HG03354 (cell line): ENCODE results near the gene PGS1.

Source experiments
- ATAC-seq: cut with Tn5 transposase; IDR thresholded peaks from one replicate; pipeline ENCODE4 v1.9.1; 2021; ENCODE audit warnings: mild to moderate bottlenecking; ENCODE audit not compliant: unreplicated experiment, poor library complexity, severe bottlenecking

The PGS1 gene

DNA sequence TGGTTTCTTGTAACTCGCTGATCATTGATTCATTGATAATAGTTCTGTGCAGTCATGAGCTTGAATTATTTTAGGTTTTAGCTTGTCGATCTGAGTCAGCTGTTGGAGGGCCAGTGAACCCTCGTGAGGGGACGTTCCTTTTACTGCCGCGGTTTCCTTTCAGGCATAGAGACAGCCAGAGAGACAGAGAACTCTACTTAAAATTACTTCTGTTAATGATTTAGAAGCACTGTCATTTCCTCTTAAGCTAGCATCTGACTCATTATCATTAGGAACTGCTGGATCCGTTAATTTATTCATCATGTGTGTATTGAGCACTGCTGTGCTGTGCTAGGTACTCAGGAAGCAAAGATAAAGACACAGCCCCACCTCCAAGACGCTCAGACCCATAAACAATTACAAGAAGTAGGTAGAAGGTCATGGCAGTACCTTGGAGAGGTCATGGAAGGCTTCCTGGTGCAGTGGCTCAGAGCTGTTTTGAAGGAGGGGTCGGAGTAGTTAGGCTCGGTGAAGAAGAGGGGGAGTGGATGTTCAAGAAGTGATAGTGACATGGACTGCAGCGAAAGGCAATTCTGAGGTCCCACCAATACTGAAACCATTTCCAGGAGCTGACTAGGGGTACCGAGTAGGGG is 3.3 kb downstream of the PGS1 start:
- peak; percentile 32 for ATAC-seq

DNA sequence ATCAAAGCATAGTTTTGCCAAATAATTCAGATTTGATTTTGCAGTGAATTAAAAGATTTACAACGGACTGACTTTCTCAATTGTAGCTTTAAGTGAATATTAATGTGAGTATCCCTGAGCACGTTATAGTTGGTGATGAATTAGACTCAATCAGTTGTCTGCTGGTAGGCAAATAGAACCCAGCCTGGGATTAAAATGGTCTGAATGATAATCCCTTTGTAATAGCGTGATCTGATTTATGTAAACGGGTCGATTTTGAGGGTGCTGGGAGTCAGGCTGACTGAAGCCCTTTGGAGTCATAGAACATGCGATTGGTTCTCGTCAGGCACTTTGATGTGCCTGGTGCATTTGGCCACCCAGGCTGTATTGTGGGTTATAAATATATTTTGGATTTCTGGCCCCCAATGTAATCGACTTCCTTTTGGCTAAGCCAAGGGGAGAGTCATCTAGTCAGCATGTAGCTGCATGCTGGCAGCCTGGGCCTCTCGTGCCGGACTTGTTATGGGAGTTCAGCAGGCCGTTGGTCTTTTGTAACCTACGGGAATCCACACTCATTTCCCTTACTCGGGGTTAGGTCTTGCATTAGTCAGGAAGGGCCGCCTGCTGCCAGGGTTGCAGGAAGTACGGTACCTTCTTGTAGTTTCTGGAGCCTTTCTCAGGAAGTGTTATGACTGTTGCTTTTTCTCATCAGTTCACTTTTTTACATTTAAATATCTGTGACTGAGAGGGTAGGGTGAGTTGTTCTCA is 5.4 kb downstream of the PGS1 start:
- ATAC-seq: no peak

DNA sequence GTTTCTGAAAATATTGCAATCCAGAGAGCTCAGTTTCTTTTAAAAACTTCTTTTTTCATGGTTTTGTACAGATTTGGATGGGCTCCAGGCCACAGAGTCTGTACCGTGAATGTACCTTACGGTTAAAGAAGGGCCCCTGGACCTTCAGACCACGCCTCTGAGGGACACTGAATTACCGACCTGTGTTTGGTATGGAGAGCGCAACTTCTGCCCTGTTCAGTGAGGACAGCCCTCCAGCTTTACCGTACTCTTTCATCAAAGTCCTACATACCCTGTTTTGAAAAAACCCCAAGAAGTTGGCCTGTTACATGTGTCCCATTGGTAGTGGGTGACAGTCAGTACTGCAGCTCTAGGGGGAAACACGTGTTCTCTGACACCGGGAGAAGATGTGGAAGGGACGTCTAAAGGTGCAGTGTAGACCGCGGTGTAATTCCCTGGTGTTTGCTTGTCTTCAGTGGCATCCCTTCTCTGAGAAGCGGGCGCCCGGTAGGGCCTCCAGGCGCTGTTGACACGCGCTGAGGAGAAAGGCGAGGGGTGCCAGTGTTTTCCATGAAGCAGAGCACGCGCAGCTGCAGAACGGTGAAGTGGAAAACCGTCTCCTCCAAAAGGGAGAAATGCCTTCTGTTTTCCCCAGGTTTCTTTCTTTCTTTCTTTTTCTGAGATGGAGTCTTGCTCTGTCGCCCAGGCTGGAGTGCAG is 6.2 kb downstream of the PGS1 start:
- ATAC-seq: no peak

GRCh38 chr17:78387977-78388941 is 9.8 kb downstream of the PGS1 start:
- ATAC-seq: no peak

- ATAC-seq: no peak
Observed at GRCh38 chr17:78390241-78391050, 12.0 kb downstream of the PGS1 start.

- no peak for ATAC-seq
Observed at GRCh38 chr17:78391051-78391431, 12.6 kb downstream of the PGS1 start.

- no peak for ATAC-seq
Observed at GRCh38 chr17:78391843-78392242, 13.4 kb downstream of the PGS1 start.

DNA sequence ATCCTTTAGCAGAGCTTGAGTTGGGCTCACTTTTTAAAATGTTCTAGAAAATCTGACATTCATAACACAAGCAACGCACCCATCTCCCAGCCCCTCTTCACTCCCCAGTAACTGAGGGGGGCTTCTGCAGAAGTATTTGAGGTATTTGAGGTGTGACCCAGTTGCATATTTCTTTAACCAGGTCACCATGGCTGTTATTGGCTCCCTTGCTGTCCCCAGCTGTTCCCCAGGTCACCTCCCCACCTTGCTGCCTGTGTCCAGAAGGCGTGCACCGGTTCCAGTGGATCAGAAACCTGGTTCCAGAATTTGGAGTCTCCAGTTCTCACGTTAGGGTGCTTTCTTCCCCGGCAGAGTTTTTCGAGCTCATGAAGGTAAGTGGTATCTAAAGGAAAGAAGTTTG is 13.8 kb downstream of the PGS1 start:
- ATAC-seq: no peak

- ATAC-seq: no peak
Observed at GRCh38 chr17:78393575-78393974, 15.1 kb downstream of the PGS1 start.

DNA sequence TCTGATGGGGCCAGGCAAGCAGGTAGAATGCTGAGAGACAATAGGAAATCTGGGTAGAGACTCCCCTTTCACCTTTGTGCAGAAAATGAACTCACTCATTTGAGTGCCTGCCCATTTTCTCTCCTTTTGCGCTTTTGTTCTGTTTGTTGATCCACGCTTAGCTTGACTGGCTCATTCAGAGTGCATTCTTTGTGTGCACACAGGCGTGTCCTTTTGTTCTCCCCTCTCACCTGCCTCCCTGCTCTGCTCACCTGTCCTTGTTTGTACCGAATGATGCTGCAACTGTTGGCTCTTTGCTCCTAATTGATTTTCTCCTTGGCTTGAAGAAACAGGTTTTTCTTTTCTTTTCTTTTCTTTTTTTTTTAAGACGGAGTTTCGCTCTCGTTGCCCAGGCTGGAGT is 15.8 kb downstream of the PGS1 start:
- no peak for ATAC-seq

- ATAC-seq: no peak
Observed at GRCh38 chr17:78395155-78395554, 16.7 kb downstream of the PGS1 start.

- no peak for ATAC-seq
Observed at GRCh38 chr17:78396441-78397337, 18.2 kb downstream of the PGS1 start.

GRCh38 chr17:78397681-78398101 is 19.2 kb downstream of the PGS1 start:
- ATAC-seq: no peak

- ATAC-seq: no peak
Observed at GRCh38 chr17:78398390-78398789, 19.9 kb downstream of the PGS1 start.

DNA sequence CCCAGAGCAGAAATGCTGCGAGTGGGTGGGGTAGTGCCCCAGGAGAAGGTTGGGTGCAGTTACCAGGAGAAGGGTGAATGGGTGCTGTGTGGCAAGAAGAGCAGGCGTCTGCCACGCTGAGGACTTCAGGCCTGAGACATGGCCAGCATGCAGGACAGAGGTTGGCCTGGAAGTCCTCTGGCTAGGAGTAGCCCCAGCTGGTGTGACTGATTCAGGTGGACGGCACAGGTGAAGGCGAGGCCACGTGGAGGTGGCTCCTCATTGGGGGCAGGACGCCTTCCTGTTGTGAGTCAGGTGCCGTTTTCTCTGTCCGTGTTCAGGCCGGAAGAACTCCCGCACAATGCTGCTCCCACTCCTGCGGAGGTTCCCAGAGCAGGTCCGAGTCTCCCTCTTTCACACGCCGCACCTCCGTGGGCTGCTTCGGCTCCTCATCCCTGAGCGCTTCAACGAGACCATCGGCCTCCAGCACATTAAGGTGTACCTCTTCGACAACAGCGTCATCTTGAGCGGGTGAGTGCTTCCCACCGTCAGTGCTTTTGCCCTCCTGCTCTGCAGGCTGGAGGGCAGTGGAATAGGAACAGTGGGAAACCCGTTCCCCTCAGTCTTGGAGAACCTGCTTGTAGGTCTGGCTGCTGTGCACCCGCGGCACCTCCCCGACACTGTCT is 20.7 kb downstream of the PGS1 start:
- no peak for ATAC-seq

DNA sequence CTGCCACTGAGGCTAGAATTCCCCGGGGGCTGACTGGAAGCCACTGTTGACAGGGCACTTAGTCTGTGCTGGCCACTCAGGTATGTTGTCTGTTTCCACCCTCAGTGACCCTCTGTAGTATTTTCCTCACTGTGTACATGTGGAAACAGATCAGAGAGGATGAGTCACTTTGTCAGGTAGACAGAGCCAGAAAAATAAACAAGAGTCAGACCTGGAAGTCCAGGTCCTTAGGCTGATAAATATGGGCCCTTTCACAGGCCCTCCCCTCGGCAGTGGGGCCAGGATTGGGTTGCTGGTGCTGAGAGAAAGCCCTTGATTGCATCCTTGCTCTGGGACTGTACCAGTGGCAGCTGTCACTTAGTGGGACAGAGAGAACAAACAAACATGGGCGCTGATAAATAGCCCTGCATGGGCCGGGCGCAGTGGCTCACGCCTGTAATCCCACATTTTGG is 21.3 kb downstream of the PGS1 start:
- no peak for ATAC-seq

DNA sequence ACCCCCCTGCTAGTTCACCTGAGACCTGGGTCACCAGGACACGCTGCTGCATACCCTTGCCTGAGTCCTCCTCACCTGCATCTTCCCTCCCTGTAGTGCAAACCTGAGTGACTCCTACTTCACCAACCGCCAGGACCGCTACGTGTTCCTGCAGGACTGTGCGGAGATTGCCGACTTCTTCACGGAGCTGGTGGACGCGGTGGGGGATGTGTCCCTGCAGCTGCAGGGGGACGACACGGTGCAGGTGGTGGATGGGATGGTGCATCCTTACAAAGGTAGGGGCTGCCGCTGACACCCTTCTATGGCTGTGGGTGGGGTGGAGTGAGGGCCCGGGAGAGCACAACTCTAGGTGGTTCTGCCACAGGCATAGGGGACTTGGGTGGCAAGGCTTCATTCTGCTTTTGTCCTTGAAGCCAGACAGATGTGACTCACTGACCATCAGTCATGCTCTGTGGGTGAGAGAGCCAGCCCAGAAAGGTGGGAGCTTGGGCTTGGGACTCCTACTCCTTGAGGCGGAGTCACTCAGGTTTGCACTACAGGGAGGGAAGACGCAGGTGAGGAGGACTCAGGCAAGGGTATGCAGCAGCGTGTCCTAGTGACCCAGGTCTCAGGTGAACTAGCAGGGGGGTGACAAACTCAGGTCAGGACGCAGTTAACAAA is 22.3 kb downstream of the PGS1 start:
- no peak for ATAC-seq
